Measurements from ENCODE around the gene NEURL4.

GRCh38 chr17:7343250-7343649 lies 14.1 kb upstream of the NEURL4 start:
- no peak for TF ChIP-seq POLR2A (IDR thresholded peaks at IDR 0.05)
- TF ChIP-seq CTCF (IDR thresholded peaks at IDR 0.05): no peak
- no peak for TF ChIP-seq POLR2AphosphoS5 (IDR thresholded peaks at IDR 0.05)
